ENCODE measurements around the gene PAH.

- TF ChIP-seq, protein P1, sequence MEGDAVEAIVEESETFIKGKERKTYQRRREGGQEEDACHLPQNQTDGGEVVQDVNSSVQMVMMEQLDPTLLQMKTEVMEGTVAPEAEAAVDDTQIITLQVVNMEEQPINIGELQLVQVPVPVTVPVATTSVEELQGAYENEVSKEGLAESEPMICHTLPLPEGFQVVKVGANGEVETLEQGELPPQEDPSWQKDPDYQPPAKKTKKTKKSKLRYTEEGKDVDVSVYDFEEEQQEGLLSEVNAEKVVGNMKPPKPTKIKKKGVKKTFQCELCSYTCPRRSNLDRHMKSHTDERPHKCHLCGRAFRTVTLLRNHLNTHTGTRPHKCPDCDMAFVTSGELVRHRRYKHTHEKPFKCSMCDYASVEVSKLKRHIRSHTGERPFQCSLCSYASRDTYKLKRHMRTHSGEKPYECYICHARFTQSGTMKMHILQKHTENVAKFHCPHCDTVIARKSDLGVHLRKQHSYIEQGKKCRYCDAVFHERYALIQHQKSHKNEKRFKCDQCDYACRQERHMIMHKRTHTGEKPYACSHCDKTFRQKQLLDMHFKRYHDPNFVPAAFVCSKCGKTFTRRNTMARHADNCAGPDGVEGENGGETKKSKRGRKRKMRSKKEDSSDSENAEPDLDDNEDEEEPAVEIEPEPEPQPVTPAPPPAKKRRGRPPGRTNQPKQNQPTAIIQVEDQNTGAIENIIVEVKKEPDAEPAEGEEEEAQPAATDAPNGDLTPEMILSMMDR (IDR thresholded peaks at IDR 0.05), result no peak
- no peak for TF ChIP-seq ZFX (IDR thresholded peaks at IDR 0.05; ENCODE audit: borderline replicate concordance)
Observed at GRCh38 chr12:102962986-102963385, 45.9 kb upstream of the PAH start.
